Measurements from ENCODE around the gene IGFBP3. TPM values are rescaled to one million over a fixed set of nuclear protein-coding genes. Genes with fewer than 3 reads are reported as not detected.
A peak's percentile ranks its signal among the peaks of the same experiment; 100 is the strongest.
"Not testable (repeated sequence)": the region's sequence is repeated elsewhere in the genome, so short reads cannot be mapped to it uniquely, and the experiment has no call there.

The IGFBP3 gene
- total and polyA plus RNA-seq, 5 experiments from 2014 or later: 2.1 to 13.7 (median 10.4) TPM

- Mint-ChIP-seq H3K27me3 (peaks cover 4 to 10% (median 7%) of the 10 kb centered on the region in 5 donors), H3K4me1 (peaks cover 10 to 44% (median 19%) of the 10 kb centered on the region in 4 donors), H3K36me3 (peaks cover 0 to 5% (median 5%) of the 10 kb centered on the region in 3 donors), H3K27ac (peak overlapping the region; percentile 81 to 95 (median 89)), H3K9me3 (peaks cover 0 to 5% (median 0%) of the 10 kb centered on the region in 9 donors), H3K4me3 (peak overlapping the region; percentile 64 to 92 (median 86))
- DNase-seq (no peak), ATAC-seq (peak in 1 of 2 donors; percentile 37)
- POLR2A ChIA-PET: no interaction called here
Measured at GRCh38 chr7:45940939-45941338, 19.9 kb upstream of the IGFBP3 start.

- Mint-ChIP-seq H3K27me3 (peaks cover 6 to 11% (median 9%) of the 10 kb centered on the region in 5 donors), H3K4me1 (peaks cover 10 to 44% (median 19%) of the 10 kb centered on the region in 4 donors), H3K27ac (peak overlapping the region; percentile 81 to 95 (median 89)), H3K4me3 (peak overlapping the region; percentile 64 to 92 (median 86))
- DNase-seq (peak in 7 of 10 donors; percentile 19 to 74 (median 47)), ATAC-seq (peak; percentile 72 to 76)
- H3K36me3 Mint-ChIP-seq, H3K9me3 Mint-ChIP-seq: not testable (repeated sequence)
- POLR2A ChIA-PET: interaction anchor here (1.4 kb wide), 1 partner anchor 18 kb away, joined by 11 read pairs; the partner anchor contains the start of gene IGFBP3
Measured at GRCh38 chr7:45940237-45940781, 19.2 kb upstream of the IGFBP3 start.

DNA sequence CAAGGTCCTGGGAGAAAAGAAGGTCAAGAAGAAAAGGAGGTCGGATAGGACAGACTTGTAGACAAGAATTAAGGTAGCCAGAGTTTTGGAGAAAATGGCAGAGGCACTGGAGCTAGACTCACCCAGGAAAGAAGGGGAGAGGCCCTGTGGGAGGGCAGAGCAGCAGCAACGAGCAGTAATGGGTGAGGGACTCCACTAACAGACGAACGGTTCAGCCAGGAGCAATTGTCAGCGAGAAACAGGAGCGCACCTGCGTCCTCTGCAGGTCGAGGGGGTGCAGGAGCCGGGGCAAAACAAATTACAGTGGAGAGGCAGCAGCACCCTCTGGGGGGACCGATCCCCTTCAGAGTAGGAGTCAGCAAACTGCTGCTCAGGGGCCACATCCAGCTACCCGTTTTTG is 18.5 kb upstream of the IGFBP3 start:
- Mint-ChIP-seq H3K4me3 (peak overlapping the region; percentile 24 to 92 (median 60)), H3K4me1 (peaks cover 10 to 44% (median 19%) of the 10 kb centered on the region in 4 donors), H3K36me3 (peaks cover 0 to 5% (median 5%) of the 10 kb centered on the region in 3 donors), H3K27me3 (peaks cover 6 to 14% (median 11%) of the 10 kb centered on the region in 5 donors), H3K9me3 (peaks cover 0 to 5% (median 0%) of the 10 kb centered on the region in 9 donors), H3K27ac (peak overlapping the region in 4 of 10 donors; percentile 68 to 88 (median 78))
- POLR2A ChIA-PET: interaction anchor here (1.4 kb wide), 1 partner anchor 17 kb away, joined by 11 read pairs; the partner anchor contains the start of gene IGFBP3
- DNase-seq (no peak), ATAC-seq (no peak)

GRCh38 chr7:45938626-45939302 is 17.7 kb upstream of the IGFBP3 start:
- Mint-ChIP-seq H3K4me3 (peak overlapping the region in 4 of 10 donors; percentile 24 to 60 (median 44)), H3K27me3 (peaks cover 6 to 19% (median 11%) of the 10 kb centered on the region in 5 donors), H3K9me3 (peaks cover 0 to 5% (median 0%) of the 10 kb centered on the region in 9 donors), H3K4me1 (peaks cover 7 to 38% (median 19%) of the 10 kb centered on the region in 4 donors), H3K36me3 (peaks cover 0 to 5% (median 2%) of the 10 kb centered on the region in 3 donors), H3K27ac (peak overlapping the region in 1 of 10 donors; percentile 88)
- DNase-seq (no peak), ATAC-seq (no peak)
- POLR2A ChIA-PET: no interaction called here

GRCh38 chr7:45937862-45938261 is 16.8 kb upstream of the IGFBP3 start:
- DNase-seq: no peak
- Mint-ChIP-seq H3K27me3 (peaks cover 8 to 20% (median 15%) of the 10 kb centered on the region in 5 donors), H3K4me1 (peaks cover 7 to 32% (median 16%) of the 10 kb centered on the region in 4 donors), H3K27ac (no peak overlapping the region), H3K4me3 (no peak overlapping the region), H3K9me3 (peaks cover 0 to 7% (median 0%) of the 10 kb centered on the region in 9 donors), H3K36me3 (peaks cover 0 to 5% (median 2%) of the 10 kb centered on the region in 3 donors)
- ATAC-seq: no peak
- POLR2A ChIA-PET: interaction anchor here (1.5 kb wide), 1 partner anchor 17 kb away, joined by 5 read pairs; the partner anchor contains the start of gene IGFBP3

- DNase-seq: no peak
- Mint-ChIP-seq H3K4me3 (no peak overlapping the region), H3K9me3 (peaks cover 0 to 7% (median 0%) of the 10 kb centered on the region in 9 donors), H3K36me3 (peaks cover 0 to 5% (median 2%) of the 10 kb centered on the region in 3 donors), H3K27ac (no peak overlapping the region), H3K27me3 (peaks cover 8 to 23% (median 15%) of the 10 kb centered on the region in 5 donors), H3K4me1 (peaks cover 6 to 27% (median 13%) of the 10 kb centered on the region in 4 donors)
- POLR2A ChIA-PET: interaction anchor here (1.5 kb wide), 1 partner anchor 16 kb away, joined by 5 read pairs; the partner anchor contains the start of gene IGFBP3
- ATAC-seq: no peak
Measured at GRCh38 chr7:45937301-45937700, 16.2 kb upstream of the IGFBP3 start.

- Mint-ChIP-seq H3K27ac (no peak overlapping the region), H3K36me3 (peaks cover 0 to 2% (median 0%) of the 10 kb centered on the region in 3 donors), H3K27me3 (peaks cover 4 to 22% (median 10%) of the 10 kb centered on the region in 5 donors), H3K4me3 (no peak overlapping the region), H3K9me3 (peaks cover 0 to 5% (median 0%) of the 10 kb centered on the region in 9 donors), H3K4me1 (peaks cover 0 to 3% (median 0%) of the 10 kb centered on the region in 4 donors)
- no peak for DNase-seq
- no peak for ATAC-seq
- POLR2A ChIA-PET: no interaction called here
Measured at GRCh38 chr7:45930967-45931366, 9.9 kb upstream of the IGFBP3 start.

- Mint-ChIP-seq H3K27me3 (peaks cover 2 to 33% (median 18%) of the 10 kb centered on the region in 5 donors), H3K4me1 (peaks cover 6 to 9% (median 7%) of the 10 kb centered on the region in 4 donors), H3K9me3 (no peaks in the 10 kb centered on the region), H3K27ac (peak overlapping the region in 4 of 10 donors; percentile 32 to 71 (median 44)), H3K36me3 (peaks cover 0 to 2% (median 0%) of the 10 kb centered on the region in 3 donors), H3K4me3 (peak overlapping the region in 5 of 10 donors; percentile 37 to 58 (median 46))
- DNase-seq: no peak
- no peak for ATAC-seq
- POLR2A ChIA-PET: no interaction called here
Measured at GRCh38 chr7:45927721-45928120, 6.6 kb upstream of the IGFBP3 start.

- POLR2A ChIA-PET: no interaction called here
- DNase-seq: no peak
- H3K27ac Mint-ChIP-seq: peak overlapping the region in 1 of 10 donors; percentile 22
- ATAC-seq: no peak
- H3K9me3 Mint-ChIP-seq: no peaks in the 10 kb centered on the region
- peaks cover 9 to 56% (median 39%) of the 10 kb centered on the region in 5 donors for H3K27me3 Mint-ChIP-seq
- no peak overlapping the region for H3K4me3 Mint-ChIP-seq
- no peaks in the 10 kb centered on the region for H3K36me3 Mint-ChIP-seq
- H3K4me1 Mint-ChIP-seq: peaks cover 10 to 30% (median 27%) of the 10 kb centered on the region in 4 donors
Measured at GRCh38 chr7:45924283-45924682, 3.2 kb upstream of the IGFBP3 start.

DNA sequence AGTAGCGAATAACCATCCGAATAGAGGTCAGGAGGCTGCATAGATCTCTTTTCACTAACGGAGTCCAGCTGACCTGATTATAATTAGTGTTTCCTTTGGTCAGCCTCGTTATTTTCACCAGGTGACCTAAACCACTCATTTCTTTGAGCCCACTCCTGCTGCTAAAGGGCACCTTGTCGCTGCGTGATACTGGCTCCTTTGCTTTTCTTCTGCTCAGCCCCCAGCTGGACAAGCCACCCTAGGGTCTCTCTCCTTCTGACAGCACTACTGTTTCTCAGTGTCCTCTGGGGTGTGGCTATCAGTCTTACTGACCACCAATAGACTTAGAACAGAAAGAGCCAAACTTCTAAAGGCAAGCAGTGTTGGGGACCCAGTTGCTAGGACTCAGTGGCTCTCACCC is 2.7 kb upstream of the IGFBP3 start:
- Mint-ChIP-seq H3K27me3 (peaks cover 12 to 56% (median 39%) of the 10 kb centered on the region in 5 donors), H3K36me3 (no peaks in the 10 kb centered on the region), H3K9me3 (no peaks in the 10 kb centered on the region), H3K4me1 (peaks cover 10 to 32% (median 27%) of the 10 kb centered on the region in 4 donors), H3K27ac (no peak overlapping the region), H3K4me3 (no peak overlapping the region)
- POLR2A ChIA-PET: no interaction called here
- DNase-seq (no peak), ATAC-seq (no peak)

DNA sequence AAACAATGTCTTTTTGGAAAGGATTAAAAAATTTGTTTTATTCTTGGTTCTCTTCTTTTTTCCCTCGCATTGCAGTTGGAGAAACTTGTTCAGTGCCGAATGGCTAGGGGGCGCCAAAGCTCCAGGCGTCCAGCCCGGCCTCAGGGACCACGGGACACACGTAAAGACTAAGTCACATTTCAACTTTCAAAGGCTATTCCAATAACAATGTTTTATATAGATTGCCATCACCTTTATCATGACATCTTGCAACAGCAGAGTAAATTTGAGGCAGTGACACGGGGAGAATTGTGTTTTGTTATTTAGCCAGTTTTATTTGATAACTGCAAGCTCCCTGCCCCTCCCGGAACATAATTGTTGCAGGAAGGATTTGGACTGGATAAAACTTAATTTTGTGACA is 2.2 kb upstream of the IGFBP3 start:
- H3K36me3 Mint-ChIP-seq: no peaks in the 10 kb centered on the region
- ATAC-seq: peak; percentile 29 to 31

GRCh38 chr7:45922810-45923209 is 1.7 kb upstream of the IGFBP3 start:
- peaks cover 12 to 58% (median 44%) of the 10 kb centered on the region in 5 donors for H3K27me3 Mint-ChIP-seq
- DNase-seq (peak in 1 of 10 donors; percentile 21), ATAC-seq (peak; percentile 37 to 48)
- POLR2A ChIA-PET: interaction anchor here (0.8 to 2.8 kb wide), 2 partner anchors 17 to 421 kb away, joined by 3 to 11 read pairs; no protein-coding TSS in a partner anchor
- no peaks in the 10 kb centered on the region for H3K9me3 Mint-ChIP-seq
- peak overlapping the region in 7 of 10 donors; percentile 0 to 93 (median 66) for H3K27ac Mint-ChIP-seq
- no peaks in the 10 kb centered on the region for H3K36me3 Mint-ChIP-seq
- H3K4me1 Mint-ChIP-seq: peaks cover 10 to 32% (median 27%) of the 10 kb centered on the region in 4 donors
- H3K4me3 Mint-ChIP-seq: peak overlapping the region; percentile 56 to 80 (median 69)

More for the DNA sequence above, 2.2 kb upstream of the IGFBP3 start:
- POLR2A ChIA-PET: interaction anchor here (2.8 kb wide), 1 partner anchor 17 kb away, joined by 11 read pairs; no protein-coding TSS in a partner anchor
- DNase-seq: peak in 8 of 10 donors; percentile 22 to 44 (median 38)
- peak overlapping the region; percentile 56 to 80 (median 69) for H3K4me3 Mint-ChIP-seq
- H3K27me3 Mint-ChIP-seq: peaks cover 12 to 56% (median 39%) of the 10 kb centered on the region in 5 donors
- no peaks in the 10 kb centered on the region for H3K9me3 Mint-ChIP-seq
- H3K4me1 Mint-ChIP-seq: peaks cover 10 to 32% (median 27%) of the 10 kb centered on the region in 4 donors
- peak overlapping the region in 2 of 10 donors; percentile 63 to 93 for H3K27ac Mint-ChIP-seq
